ENCODE results near the gene LOXL3. TPM values are rescaled to one million over a fixed set of nuclear protein-coding genes. Genes with fewer than 3 reads are reported as not detected.

Gene LOXL3
- total and polyA plus RNA-seq, 4 donors: 2.9 to 11.1 (median 6.6) TPM

GRCh38 chr2:74496997-74497776 is 56.6 kb downstream of the LOXL3 start:
- Histone ChIP-seq H3K4me1 (ENCODE audit: control insufficient read depth in 5 of 5, insufficient read depth in 5 of 5, low read length in 5 of 5) (peaks cover 0 to 22% (median 4%) of the 10 kb centered on the region in 5 donors), H3K9me3 (ENCODE audit: control insufficient read depth in 4 of 4, insufficient read depth in 3 of 4, low read length in 3 of 4) (peaks cover 0 to 2% (median 0%) of the 10 kb centered on the region in 4 donors), H3K36me3 (ENCODE audit: control insufficient read depth in 4 of 4, insufficient read depth in 4 of 4, low read length in 4 of 4) (peaks cover under 1 to 19% (median 12%) of the 10 kb centered on the region in 4 donors), H3K9ac (ENCODE audit: insufficient read depth in 1 of 2, low read length in 2 of 2) (no peak overlapping the region), H3K27ac (ENCODE audit: low read depth in 1 of 2, low read length in 1 of 2) (no peak overlapping the region), H3K4me3 (no peak overlapping the region), H3K27me3 (ENCODE audit: control insufficient read depth in 3 of 3, insufficient read depth in 3 of 3, low read length in 2 of 3) (peaks cover 0 to 61% (median 52%) of the 10 kb centered on the region in 3 donors)
- TF ChIP-seq CTCF (IDR thresholded peaks at IDR 0.05; ENCODE audit: control extremely low read depth, extremely low read depth): no peak
- no peak for ATAC-seq (ENCODE audit: insufficient read depth, low FRiP score)
- 51 to 52% methylated on average over 19 of the region's 19 CpGs for WGBS, 2 donors
- DNase-seq: peak in 2 of 3 donors; percentile 12 to 27

GRCh38 chr2:74495440-74495839 is 58.3 kb downstream of the LOXL3 start:
- 92 to 100% methylated on average over 1 of the region's 1 CpG for WGBS, 2 donors
- Histone ChIP-seq H3K4me1 (ENCODE audit: control insufficient read depth in 5 of 5, insufficient read depth in 5 of 5, low read length in 5 of 5) (peaks cover 0 to 21% (median 4%) of the 10 kb centered on the region in 5 donors), H3K9ac (ENCODE audit: insufficient read depth in 1 of 2, low read length in 2 of 2) (no peak overlapping the region), H3K36me3 (ENCODE audit: control insufficient read depth in 4 of 4, insufficient read depth in 4 of 4, low read length in 4 of 4) (peaks cover 16 to 36% (median 26%) of the 10 kb centered on the region in 4 donors), H3K27ac (ENCODE audit: low read depth in 1 of 2, low read length in 1 of 2) (no peak overlapping the region), H3K4me3 (no peak overlapping the region), H3K9me3 (ENCODE audit: control insufficient read depth in 4 of 4, insufficient read depth in 3 of 4, low read length in 3 of 4) (no peaks in the 10 kb centered on the region), H3K27me3 (ENCODE audit: control insufficient read depth in 3 of 3, insufficient read depth in 3 of 3, low read length in 2 of 3) (peaks cover 0 to 43% (median 35%) of the 10 kb centered on the region in 3 donors)
- DNase-seq: no peak
- no peak for ATAC-seq (ENCODE audit: insufficient read depth, low FRiP score)
- TF ChIP-seq CTCF (IDR thresholded peaks at IDR 0.05; ENCODE audit: control extremely low read depth, extremely low read depth): no peak

- peaks cover 0 to 11% (median 4%) of the 10 kb centered on the region in 5 donors for H3K4me1 ChIP-seq (ENCODE audit: control insufficient read depth in 5 of 5, insufficient read depth in 5 of 5, low read length in 5 of 5)
- no peak overlapping the region for H3K4me3 ChIP-seq
- no peaks in the 10 kb centered on the region for H3K9me3 ChIP-seq (ENCODE audit: control insufficient read depth in 4 of 4, insufficient read depth in 3 of 4, low read length in 3 of 4)
- WGBS, 2 donors: 95 to 96% methylated on average over 3 of the region's 3 CpGs
- no peak overlapping the region for H3K27ac ChIP-seq (ENCODE audit: low read depth in 1 of 2, low read length in 1 of 2)
- no peak for TF ChIP-seq CTCF (IDR thresholded peaks at IDR 0.05; ENCODE audit: control extremely low read depth, extremely low read depth)
- no peak for DNase-seq
- H3K27me3 ChIP-seq (ENCODE audit: control insufficient read depth in 3 of 3, insufficient read depth in 3 of 3, low read length in 2 of 3): peaks cover 0 to 26% (median 19%) of the 10 kb centered on the region in 3 donors
- no peak for ATAC-seq (ENCODE audit: insufficient read depth, low FRiP score)
- H3K36me3 ChIP-seq (ENCODE audit: control insufficient read depth in 4 of 4, insufficient read depth in 4 of 4, low read length in 4 of 4): peaks cover 23 to 42% (median 34%) of the 10 kb centered on the region in 4 donors
- H3K9ac ChIP-seq (ENCODE audit: insufficient read depth in 1 of 2, low read length in 2 of 2): no peak overlapping the region
Measured at GRCh38 chr2:74493546-74493945, 60.2 kb downstream of the LOXL3 start.
